Glutamatergic neuron (in vitro differentiated cells): Measurements from ENCODE around the gene PTPRM. TPM values are rescaled to one million over a fixed set of nuclear protein-coding genes. Genes with fewer than 3 reads are reported as not detected.

Source experiments
- DNase-seq: peaks from one replicate; pipeline ENCODE4 v3.0.0; 2022
- H3K27ac Mint-ChIP-seq: one replicate; pipeline ENCODE4 v1.8.0; 2020; ENCODE audit warnings: mild to moderate bottlenecking, mixed read lengths, inconsistent platforms; ENCODE audit not compliant: unreplicated experiment
- H3K27me3 Mint-ChIP-seq: one replicate; pipeline ENCODE4 v1.8.0; 2020; ENCODE audit warnings: mild to moderate bottlenecking, moderate library complexity, mixed read lengths, inconsistent platforms; ENCODE audit not compliant: unreplicated experiment
- H3K36me3 Mint-ChIP-seq: one replicate; pipeline ENCODE4 v1.8.0; 2020; ENCODE audit warnings: mild to moderate bottlenecking, mixed read lengths, inconsistent platforms; ENCODE audit not compliant: unreplicated experiment
- H3K4me1 Mint-ChIP-seq: one replicate; pipeline ENCODE4 v1.8.0; 2020; ENCODE audit warnings: mild to moderate bottlenecking, low read depth, mixed read lengths, inconsistent platforms; ENCODE audit not compliant: unreplicated experiment
- H3K4me3 Mint-ChIP-seq: one replicate; pipeline ENCODE4 v1.8.0; 2020; ENCODE audit warnings: mild to moderate bottlenecking, mixed read lengths, inconsistent platforms; ENCODE audit not compliant: unreplicated experiment
- H3K9me3 Mint-ChIP-seq: one replicate; pipeline ENCODE4 v1.8.0; 2020; ENCODE audit warnings: mild to moderate bottlenecking, moderate library complexity, mixed read lengths, inconsistent platforms; ENCODE audit not compliant: unreplicated experiment
- total RNA-seq: library from RNA; stranded (reverse); fragmentation: NEBNext Ultra II Directional; extraction: Animal tissue kit (Norgen Biotek cat#: 25700); gene quantifications from one replicate; pipeline ENCODE4 v1.2.1, GENCODE V29; 2021; ENCODE audit not compliant: unreplicated experiment
- TF ChIP-seq, protein P1 (sequence below): fragments of 200-600 bp; sonication (generic); IDR thresholded peaks from one replicate; pipeline ENCODE4 v1.5.0; 2021; ENCODE audit not compliant: partially characterized antibody, unreplicated experiment

Gene PTPRM
- total RNA-seq, 1 donor from 2014 or later: 23.9 TPM

DNA sequence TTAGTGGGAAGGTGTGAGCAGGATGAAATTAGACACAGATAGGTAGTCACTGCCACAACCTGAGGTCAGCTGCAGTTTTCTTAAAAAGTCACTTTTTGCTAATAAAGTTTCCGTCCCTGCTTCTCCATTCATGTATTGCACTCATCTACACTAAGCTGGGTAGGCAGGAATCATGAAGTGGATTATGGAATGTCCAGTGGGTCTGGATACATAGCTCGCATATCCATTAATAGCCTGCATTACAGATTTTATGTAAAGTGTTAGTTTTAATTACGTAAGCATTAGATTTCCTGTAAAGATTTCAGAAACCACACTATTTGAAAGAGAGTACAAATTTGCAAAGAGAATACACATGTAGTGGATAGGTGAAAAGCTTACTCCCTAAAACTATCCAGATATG lies 30.4 kb downstream of the PTPRM start:
- DNase-seq: no peak
- H3K4me3 Mint-ChIP-seq: no peak overlapping the region
- peaks cover 9% of the 10 kb centered on the region for H3K4me1 Mint-ChIP-seq
- H3K9me3 Mint-ChIP-seq: no peaks in the 10 kb centered on the region
- H3K36me3 Mint-ChIP-seq: no peaks in the 10 kb centered on the region
- no peak overlapping the region for H3K27ac Mint-ChIP-seq
- TF ChIP-seq, protein P1, sequence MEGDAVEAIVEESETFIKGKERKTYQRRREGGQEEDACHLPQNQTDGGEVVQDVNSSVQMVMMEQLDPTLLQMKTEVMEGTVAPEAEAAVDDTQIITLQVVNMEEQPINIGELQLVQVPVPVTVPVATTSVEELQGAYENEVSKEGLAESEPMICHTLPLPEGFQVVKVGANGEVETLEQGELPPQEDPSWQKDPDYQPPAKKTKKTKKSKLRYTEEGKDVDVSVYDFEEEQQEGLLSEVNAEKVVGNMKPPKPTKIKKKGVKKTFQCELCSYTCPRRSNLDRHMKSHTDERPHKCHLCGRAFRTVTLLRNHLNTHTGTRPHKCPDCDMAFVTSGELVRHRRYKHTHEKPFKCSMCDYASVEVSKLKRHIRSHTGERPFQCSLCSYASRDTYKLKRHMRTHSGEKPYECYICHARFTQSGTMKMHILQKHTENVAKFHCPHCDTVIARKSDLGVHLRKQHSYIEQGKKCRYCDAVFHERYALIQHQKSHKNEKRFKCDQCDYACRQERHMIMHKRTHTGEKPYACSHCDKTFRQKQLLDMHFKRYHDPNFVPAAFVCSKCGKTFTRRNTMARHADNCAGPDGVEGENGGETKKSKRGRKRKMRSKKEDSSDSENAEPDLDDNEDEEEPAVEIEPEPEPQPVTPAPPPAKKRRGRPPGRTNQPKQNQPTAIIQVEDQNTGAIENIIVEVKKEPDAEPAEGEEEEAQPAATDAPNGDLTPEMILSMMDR: no peak
- H3K27me3 Mint-ChIP-seq: no peaks in the 10 kb centered on the region

DNA sequence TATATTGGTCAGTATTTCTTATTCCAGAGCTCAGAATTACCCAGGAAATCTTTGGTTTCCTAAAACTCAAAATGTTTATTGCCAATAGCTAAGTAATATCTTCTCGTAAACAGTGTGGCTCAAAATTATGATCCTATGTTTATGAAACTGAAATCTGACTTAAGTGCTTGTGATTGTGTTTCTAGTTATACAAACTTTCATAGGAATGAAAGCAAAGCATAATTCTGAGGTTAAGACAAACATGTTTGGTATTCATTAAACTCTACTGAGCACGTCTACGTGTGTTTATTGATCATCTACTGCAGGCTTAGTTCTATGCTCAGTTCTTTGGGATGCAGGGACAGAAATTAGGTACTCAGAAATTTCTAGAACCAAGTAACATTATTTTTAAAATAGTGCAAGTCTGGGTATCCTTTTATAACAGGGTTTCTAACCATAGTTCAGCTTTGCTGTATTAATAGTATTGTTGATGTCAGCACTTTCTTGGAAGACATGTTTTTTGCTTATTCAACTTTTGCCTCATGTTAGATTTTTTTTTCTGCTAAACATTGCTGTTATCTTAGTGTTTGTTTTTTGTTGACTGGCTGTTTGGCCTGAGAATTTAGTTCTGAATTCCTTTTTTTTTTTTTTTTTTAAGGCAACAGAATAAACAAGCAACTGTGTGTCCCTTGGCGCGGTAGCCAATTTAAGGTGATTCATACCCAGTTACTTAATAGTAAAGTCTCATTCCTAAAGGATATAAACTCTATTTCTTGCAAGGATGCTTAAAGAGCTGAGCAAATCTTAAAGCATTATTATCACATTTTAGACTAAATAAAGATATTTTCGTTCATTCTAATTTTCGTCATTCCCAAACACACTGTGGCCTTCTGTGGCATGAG lies 31.3 kb downstream of the PTPRM start:
- no peaks in the 10 kb centered on the region for H3K9me3 Mint-ChIP-seq
- no peaks in the 10 kb centered on the region for H3K36me3 Mint-ChIP-seq
- H3K4me3 Mint-ChIP-seq: no peak overlapping the region

DNA sequence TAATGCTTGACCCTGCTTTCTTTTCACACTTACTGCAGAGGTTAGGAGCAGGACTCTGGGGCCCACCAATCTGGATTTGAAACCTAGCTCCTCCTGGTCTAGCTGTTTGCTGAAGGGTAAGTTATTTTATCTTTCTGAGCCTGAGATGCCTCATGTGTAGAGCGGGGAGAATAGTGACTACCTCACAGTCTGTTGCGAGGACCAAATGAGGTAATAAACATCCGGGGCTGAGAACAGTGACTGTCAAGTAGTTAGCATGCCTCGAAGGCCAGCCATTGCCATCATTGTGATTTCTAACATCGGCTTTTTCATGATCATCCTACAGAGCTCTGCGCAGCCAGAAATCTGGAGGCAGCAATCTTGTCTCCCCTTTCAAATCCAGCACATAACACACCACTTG lies 32.9 kb downstream of the PTPRM start:
- Mint-ChIP-seq H3K9me3 (no peaks in the 10 kb centered on the region), H3K27me3 (no peaks in the 10 kb centered on the region), H3K4me1 (peaks cover 8% of the 10 kb centered on the region), H3K36me3 (no peaks in the 10 kb centered on the region), H3K27ac (no peak overlapping the region), H3K4me3 (no peak overlapping the region)
- TF ChIP-seq, protein P1: no peak
- DNase-seq: no peak

More for the DNA sequence above, 31.3 kb downstream of the PTPRM start:
- TF ChIP-seq, protein P1: no peak
- H3K4me1 Mint-ChIP-seq: peaks cover 8% of the 10 kb centered on the region
- H3K27me3 Mint-ChIP-seq: no peaks in the 10 kb centered on the region
- H3K27ac Mint-ChIP-seq: no peak overlapping the region
- DNase-seq: no peak

DNA sequence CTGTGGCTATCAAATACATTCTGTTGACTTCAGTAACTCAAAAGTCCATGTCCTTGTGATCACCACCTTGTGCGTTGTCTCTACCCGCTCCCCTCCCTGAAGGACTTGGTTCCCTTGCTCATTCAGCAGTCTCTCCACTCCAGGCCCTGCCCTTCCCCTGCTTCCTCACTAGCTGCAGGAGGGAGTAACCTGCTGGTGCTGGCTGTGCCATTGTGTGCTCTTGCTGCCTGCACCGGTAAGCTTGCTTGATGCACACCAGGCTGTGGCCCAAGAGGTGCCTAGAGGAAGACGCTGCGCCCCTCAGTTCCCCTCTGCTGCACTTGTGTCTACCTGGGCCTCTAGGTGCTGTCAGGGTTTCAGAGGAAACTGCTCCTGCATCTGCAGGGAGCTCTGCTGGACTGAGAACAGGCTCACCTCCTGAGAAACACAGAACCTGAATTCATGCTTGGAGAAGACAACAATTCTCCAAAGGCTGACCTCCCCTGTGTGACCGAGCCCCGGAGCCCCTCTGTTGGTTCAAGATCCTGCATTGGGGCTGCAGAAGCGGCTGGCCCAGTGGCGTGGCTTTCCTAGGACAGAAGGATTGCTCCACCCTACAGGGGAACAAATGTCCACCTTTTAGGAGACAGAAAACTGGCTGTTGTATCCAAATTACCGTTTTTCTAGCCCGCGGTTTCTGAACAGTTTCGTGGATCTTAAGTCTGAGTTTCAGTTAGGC lies 33.6 kb downstream of the PTPRM start:
- Mint-ChIP-seq H3K9me3 (no peaks in the 10 kb centered on the region), H3K4me3 (no peak overlapping the region), H3K36me3 (no peaks in the 10 kb centered on the region), H3K27me3 (no peaks in the 10 kb centered on the region), H3K4me1 (peaks cover 8% of the 10 kb centered on the region), H3K27ac (no peak overlapping the region)
- TF ChIP-seq, protein P1: no peak
- no peak for DNase-seq

DNA sequence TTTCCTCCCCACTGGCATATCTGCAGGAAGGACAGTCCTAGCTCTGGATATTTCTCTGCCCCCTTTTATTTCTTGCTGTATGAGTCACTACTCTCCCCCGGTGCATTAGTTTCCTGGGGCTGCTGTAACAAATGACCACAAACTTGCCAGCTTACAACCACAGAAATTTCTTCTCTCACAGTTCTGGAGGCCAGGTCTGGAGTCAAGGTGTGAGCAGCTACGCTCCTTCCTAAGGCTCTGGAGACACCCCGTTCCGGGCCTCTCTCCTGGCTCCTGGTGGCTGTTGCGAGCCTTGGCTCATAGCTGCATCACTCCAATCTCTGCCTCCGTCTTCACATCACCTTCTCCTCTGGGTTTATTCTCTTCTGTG lies 34.1 kb downstream of the PTPRM start:
- DNase-seq: no peak
- no peaks in the 10 kb centered on the region for H3K36me3 Mint-ChIP-seq
- TF ChIP-seq, protein P1: no peak
- H3K4me3 Mint-ChIP-seq: no peak overlapping the region
- no peak overlapping the region for H3K27ac Mint-ChIP-seq
- H3K27me3 Mint-ChIP-seq: no peaks in the 10 kb centered on the region
- H3K4me1 Mint-ChIP-seq: peaks cover 8% of the 10 kb centered on the region
- no peaks in the 10 kb centered on the region for H3K9me3 Mint-ChIP-seq
